CD4-positive, alpha-beta T cell treated with Interleukin-17A for 1 hour (primary cell): ENCODE data around the gene TRMT1L.
"Not testable (repeated sequence)": the region's sequence is repeated elsewhere in the genome, so short reads cannot be mapped to it uniquely, and the experiment has no call there.

Experiments used
- DNase-seq: peaks from one replicate; pipeline ENCODE4 v3.0.0-alpha.2; 2020

Gene TRMT1L, protein sequence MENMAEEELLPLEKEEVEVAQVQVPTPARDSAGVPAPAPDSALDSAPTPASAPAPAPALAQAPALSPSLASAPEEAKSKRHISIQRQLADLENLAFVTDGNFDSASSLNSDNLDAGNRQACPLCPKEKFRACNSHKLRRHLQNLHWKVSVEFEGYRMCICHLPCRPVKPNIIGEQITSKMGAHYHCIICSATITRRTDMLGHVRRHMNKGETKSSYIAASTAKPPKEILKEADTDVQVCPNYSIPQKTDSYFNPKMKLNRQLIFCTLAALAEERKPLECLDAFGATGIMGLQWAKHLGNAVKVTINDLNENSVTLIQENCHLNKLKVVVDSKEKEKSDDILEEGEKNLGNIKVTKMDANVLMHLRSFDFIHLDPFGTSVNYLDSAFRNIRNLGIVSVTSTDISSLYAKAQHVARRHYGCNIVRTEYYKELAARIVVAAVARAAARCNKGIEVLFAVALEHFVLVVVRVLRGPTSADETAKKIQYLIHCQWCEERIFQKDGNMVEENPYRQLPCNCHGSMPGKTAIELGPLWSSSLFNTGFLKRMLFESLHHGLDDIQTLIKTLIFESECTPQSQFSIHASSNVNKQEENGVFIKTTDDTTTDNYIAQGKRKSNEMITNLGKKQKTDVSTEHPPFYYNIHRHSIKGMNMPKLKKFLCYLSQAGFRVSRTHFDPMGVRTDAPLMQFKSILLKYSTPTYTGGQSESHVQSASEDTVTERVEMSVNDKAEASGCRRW

DNA sequence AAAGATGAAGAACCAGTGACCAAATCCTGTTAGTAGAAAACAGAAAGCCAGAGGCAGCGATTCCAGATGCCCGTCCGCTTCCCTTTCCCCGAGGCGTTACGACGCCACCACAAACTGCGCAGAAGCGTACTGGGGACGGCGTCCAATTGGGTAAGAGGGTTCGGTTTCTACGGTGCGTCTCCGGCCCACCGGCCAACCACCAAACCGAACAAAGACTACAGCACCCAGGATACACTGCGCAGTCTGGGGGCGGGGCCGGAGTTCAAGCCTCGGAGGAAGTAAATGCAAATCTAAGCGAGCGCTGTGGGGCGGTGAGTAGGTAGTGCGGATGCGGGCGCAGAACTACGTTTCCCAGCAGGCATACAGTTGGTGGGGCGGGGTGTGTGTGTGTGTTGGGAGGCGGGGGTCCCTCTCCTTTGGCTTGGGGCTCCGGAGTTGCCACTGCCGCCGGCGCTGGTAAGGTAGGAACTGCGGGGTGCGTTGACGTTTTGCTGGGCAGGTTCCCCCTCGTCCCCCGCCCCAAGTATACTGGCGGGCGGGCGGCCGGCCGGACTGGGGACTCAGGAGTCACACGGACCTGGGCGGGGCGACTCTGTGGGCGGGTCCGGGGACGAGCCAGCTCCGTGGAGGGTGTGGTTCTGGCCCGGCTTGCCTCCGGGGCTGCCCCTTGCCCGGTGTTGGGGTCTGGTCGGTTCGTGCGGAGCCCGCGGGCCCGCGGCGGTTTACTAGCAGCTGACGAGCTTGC, at the start of gene TRMT1L, which contains the start of gene SWT1:
Gene TRMT1L, minus strand, starts transcription at position 100 of the 745 bp plus-strand sequence. CDS start 241 bp downstream, outside the sequence.
Gene SWT1, plus strand, starts transcription at position 314 of the 745 bp plus-strand sequence. CDS start 3,675 bp downstream, outside the sequence.
- DNase-seq: peak; percentile 99

DNA sequence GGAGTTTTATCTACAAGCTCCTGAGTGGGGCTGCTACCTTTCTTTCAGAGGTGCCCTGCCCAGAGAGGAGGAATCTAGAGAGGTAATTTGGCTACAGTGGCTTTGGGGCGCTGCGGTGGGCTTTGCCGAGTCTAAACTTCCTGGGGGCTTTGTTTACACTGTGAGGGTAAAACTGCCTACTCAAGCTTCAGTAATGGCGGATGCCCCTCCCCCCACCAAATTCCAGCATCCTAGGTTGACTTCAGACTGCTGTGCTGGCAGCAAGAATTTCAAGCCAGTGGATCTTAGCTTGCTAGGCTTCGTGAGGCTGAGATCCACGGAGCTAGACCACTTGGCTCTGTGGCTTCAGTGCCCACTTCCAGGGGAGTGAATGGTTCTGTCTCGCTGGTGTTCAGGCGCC, 44.1 kb upstream of the TRMT1L start:
- DNase-seq: no peak

DNA sequence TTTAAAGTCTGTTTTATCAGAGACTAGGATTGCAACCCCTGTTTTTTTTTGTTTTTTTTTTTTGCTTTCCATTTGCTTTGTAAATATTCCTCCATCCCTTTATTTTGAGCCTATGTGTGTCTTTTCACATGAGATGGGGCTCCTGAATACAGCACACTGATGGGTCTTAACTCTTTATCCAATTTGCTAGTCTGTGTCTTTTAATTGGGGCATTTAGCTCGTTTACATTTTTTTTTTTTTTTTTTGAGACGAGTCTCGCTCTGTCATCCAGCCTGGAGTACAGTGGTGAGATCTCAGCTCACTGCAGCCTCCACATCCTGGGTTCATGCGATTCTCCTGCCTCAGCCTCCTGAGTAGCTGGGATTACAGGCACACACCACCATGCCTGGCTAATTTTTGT, 42.0 kb upstream of the TRMT1L start:
- not testable (repeated sequence) for DNase-seq

DNA sequence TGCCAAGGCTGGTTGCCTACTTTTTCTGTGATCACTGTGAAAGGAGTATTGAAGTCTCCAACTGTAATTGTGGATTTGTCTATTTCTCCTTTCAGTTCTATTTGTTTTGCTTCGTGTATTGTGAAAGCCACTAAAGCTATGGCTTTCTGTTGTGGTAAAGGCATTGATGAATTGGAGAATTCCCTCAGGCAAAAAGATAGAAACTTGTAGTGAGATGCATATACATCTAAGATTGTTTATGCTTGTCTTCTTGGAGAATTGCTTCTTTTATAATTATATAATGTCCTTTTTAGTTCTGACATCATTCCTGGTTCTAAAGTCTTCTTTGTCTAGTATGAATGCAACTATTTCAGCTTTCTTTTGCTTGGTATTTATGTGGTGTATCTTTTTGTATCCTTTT, 37.0 kb upstream of the TRMT1L start:
- no peak for DNase-seq

DNA sequence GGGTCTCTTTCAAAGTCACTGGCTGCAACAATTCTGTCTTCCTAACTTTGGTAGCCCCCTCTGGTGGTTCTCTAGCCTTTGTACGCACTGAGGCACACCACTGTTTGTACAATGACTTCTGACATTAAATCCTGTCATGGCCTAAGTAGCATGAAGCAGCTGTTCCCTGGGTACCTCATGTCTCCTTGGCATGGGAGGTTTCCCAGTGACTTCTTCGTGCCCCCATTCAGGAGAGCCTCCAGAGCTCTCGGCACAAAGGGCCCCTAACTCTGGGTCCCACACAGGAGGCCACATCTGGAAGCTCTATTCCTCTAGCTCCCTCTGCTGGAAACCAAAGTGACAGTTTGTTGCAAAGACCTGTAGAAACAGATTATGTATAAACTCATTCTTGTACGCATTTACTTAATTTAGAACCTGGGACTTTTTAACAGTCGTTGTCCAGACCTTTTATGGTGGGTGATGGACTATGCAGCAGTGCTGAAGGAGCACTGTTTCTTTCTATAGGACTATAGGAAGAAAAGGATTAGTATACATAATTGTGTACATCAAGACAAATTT, 13.6 kb upstream of the TRMT1L start:
- peak; percentile 68 for DNase-seq

DNA sequence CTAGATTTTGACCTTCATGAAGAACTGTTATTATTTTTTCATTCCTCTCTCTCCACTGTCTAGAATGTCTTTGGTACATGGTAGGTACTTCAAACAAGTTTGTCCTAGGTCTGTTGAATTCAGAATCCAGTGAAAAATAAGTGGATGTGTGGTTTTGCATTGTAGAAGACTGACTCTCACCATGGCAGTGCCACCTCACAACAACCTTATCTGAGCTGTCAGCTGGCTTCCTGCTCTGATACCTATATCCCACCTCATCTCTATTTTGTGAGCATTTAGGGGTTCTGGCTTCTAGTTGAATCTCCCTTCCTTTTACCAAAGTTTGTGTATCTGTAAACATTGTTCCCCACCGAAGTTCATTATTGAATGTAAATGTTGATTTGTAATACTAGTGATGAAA, 9.4 kb upstream of the TRMT1L start:
- no peak for DNase-seq

DNA sequence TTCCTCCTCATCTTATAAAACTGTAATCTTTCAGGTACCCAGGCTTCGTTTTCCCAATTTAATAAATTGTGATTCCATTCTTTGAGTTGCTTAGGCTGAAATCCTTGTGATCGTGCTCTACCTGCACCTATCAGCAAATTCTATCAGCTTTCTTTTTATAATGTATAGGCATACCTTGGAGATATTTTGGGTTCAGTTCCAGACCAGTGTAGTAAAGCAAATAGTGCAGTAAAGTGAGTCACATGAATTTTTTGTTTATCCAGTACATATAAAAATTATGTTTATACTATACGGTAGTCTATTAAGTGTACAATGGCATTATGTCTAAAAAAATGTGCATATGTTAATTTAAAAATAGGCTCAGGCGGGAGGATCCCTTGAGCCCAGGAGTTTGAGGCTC, 5.7 kb upstream of the TRMT1L start:
- no peak for DNase-seq

DNA sequence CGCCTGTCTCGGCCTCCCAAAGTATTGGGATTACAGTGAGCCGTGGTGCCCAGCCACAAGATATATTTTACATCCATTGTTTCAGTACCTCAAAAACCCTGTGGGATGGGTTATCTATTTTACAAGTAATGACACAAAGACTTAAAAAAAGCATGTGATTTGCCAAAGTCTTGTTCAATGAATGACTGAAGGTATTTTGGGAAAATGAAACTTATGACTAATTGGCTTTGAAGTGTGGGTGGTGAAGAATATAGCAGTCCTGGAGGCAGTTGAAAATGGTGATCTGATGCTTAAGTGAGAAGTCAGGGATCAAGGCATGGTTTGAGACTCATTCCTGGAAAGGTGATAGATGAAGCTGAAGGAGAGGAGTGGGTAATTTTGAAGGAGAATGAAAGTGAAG, 3.2 kb upstream of the TRMT1L start:
- no peak for DNase-seq

DNA sequence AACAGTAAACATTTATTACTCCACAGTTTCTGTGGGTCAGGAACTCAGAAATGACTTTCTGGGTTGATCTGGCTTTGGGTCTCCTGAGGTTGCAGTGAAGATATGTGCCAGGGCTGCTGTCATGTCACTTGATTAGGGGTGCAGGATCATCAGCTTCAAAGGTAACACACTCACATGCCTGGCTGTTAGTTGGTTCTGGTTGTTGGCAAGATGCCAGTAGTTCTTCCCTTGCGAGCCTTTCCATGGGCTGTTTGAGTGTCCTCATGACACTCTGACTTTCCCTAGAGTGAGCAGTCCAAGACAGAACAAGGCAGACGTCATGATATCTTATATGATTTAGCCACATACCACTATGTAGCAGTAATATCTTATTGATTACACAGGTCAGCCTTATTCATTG, 2.0 kb upstream of the TRMT1L start:
- no peak for DNase-seq

DNA sequence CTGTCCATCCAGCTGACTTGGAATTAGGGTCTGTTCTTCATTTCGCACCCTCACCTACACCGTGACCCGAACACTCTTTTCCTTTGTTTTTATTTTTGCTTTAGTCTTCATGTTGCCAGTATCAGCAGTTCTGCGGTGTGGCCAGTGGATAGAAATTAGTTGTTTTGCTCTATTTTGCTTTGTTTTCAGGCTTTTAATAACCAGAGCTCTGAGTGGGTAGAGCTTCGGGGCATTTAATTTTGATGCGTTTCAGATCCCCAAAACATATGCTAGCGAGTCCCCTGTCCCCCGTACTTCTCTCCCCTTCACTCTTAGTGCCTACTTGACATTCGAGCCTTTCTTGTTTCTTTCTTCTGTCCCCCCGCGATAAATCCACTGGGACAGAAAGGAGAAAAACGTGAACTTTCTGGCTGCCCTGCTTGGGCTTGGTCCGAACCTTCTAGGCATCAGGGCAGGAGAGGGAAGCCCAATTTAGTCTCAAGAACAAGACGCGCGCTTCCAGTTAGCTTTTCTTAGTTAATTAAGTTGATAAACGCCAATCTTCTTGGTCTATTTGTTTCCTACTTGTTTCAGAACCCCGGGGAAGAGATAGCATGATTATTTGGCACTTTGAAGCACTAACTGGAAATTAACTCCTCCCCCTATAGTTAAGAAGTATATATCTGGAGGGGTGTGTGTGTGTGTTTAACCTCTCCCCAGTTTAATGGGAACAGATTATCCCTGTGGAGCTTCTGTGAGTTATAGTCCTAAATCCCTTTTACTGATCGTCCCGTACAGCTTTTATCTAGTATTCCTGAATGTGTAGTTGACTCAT, 1.1 kb upstream of the TRMT1L start:
- DNase-seq: peak; percentile 19

DNA sequence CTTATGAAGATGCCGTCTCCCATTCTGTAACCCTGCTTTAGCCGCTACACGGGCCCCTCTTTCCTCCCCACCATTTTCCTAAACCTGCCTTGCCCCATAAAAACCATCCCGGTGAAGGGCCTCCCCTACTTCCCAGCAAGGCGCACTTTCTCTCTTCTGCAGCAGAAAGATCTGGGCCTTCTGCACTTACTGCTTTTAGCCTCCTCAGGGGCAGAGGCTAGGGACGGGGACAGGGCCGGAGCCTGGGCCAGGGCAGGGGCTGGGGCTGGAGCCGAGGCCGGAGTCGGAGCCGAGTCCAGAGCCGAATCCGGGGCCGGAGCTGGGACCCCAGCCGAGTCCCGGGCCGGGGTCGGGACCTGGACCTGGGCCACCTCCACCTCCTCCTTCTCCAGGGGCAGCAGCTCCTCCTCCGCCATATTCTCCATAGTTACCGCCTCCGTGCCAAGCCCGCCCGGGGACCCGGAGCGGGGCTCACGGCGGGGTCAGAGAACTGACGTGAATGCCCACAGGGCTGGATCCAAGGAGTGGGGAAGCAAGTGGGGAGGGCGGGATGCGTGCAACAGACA, 382 bp downstream of the TRMT1L start:
- peak; percentile 49 for DNase-seq

DNA sequence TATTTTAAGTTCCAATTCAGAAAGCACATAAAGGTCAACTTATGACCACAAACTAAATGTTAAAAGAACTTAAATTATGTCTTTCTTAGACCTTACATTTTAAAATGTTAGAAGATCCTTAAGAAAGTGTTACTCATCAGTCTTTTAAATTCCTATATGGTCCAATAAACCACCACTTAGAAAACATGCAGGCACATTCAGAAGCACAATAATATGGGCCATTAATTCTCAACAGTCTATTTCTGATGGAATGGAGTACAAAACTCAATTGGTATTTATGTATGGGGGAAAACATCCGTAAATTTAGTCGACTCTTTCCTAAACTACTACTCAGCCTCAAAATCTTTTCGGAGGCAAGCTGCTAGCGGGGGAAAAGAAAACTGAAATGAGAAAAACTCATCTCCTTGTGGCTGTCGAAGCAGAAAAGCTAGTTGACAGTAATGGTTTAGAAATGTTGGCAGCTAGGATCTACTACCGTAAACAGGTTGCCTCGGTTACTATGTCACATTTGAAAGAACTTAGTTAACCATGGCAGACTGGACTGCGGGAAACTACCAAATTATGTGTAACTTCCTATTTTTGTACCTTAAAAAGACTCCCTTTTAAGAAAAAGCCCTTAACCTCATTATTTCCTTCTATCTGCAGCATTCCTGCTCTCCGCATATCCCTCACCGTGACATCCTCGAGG, 1.0 kb downstream of the TRMT1L start:
- peak; percentile 57 for DNase-seq

DNA sequence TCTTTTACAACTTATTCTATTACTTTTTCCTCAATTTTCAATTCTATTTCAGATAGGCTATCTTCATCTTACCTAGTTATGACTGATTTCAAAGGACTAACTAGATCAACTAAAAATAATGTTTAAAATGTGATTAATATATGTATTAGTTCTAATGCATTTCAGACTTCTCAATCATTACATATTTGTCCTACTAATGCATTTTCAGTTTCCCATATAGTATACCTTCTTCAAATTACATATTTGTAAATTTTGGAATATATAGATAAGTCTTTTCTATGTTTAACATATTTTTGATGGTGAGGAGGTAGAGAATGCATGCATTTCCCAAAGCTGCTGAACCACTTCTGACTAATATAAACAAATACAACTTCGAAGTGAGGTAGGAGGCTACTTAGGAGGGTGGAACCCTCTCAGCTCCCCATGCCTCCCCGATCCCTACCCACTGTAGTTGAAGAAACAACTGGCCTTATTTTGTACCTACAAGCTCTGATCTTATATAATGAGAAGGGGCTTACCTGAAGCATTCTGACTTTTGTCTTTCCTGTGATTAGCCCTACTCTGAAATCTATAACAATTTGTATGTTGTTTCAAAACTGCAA, 1.7 kb downstream of the TRMT1L start:
- DNase-seq: no peak

DNA sequence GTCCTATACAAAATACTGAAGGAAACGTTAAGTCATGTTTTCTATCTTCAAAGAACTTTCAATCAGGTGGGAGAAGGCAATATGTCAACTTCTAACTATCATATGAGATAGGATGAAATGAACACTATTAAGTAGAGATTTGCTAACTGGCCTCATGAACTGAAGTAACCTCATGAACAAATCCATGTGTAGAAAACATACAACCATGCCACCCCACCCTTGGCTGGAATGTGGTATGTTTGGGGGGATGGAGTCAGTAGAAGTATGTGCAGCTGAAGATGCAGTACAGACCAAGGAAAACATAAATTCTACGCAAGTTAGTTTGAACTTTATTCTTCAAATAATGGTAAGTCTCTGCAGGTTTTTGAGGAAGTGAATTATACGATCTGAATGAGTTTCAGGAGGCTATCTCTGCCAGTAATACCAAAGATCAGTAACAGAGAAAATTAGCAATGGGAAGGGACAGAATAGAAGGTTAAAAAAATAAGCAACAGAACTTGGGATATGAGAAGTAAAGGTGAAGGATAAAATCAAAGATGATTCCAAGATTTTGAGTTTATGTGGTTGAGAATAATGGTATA, 4.5 kb downstream of the TRMT1L start:
- DNase-seq: no peak

DNA sequence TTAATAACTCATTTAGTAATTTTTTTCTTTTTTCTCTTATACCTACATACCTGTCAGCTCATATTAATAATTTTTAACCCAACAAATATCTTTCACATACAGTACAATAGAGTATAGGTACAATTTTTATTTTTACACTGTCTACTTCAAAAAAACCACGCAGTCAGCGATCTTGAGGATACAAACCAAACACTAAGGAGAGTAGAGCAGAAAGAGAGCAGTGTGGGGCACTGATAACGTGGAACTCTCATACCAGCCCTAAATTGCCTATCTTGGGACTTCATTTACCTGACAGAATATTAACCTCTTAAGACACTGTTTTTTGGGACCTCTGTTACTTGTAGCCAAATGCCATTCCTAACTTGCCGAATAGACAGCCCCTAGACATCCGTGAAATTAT, 5.5 kb downstream of the TRMT1L start:
- DNase-seq: no peak

DNA sequence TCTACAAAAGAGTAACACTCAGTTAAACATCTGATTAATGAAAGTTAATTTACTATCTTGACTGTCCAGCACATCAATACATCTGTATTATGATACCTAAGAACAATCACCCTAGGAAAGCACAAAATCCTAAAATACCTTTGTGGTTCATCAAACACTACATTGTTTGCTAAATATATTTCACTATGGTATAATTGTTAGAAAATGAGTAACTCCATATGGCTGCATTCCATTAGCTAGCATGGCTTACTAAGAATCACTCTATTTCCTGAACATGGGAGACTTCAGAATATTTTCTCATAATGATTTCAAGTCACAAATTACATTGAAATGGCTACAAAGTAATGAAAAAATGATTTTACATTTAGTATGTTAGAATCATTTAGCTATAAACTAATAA, 12.5 kb downstream of the TRMT1L start:
- no peak for DNase-seq

DNA sequence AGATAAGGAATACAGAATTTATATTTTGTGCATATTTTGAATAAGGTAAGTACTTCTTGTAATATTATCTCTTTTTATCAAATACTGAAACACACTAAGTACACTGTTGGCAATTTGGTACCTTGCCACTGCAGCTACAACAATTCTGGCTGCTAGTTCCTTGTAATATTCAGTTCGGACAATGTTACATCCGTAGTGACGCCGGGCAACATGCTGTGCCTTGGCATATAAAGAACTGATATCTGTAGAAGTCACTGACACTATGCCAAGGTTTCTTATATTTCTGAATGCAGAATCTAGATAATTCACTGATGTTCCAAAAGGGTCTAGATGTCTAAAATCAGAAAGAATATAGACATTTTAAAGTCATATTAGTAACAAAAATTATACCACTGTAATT, 17.5 kb downstream of the TRMT1L start:
- DNase-seq: no peak

DNA sequence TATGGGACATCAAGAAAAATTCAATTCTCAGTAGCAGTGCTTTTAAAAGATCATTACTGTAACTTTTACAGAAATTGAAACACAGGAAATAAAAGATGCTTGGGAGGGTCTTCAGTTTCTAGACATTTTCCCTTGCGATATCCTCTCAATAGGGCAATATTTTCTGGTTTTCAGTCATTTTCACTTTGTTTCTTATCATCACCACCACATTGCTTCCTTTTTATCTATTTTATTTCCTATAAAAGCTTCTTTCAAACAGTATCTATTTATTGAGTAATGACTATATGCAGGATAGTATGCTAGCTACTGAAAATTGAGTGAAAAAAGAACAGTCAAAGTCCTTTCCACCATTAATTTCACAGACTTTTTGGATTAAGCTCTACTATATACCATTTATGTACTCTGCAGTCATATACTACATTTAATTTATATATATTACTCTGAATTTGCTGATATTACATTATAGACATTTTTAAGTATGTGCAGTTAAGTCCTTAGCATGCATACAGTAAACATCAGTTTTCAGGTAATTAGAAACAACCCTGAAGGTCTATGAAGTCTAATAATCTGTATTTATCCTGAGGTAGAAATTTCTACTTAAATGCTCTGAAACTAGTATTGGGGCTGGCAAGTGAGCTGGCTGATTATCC, 18.7 kb downstream of the TRMT1L start:
- DNase-seq: no peak

DNA sequence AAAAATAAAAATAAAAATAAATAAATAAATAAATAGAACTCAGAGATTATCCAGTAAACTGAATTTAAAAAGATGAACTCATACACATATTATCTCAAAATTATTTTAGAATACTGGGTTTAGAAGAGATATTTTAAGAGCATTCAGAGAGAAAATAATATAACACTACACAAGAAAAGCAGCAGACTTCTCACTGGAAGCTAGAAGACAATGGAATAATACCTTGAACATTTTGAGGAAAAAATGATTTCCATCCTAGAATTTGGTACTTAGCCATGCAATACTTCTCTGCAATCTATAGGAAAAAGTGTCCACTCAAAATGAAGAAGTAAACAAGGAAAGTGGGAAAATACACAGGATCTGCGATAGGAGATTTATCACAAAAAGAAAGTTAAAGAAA, 24.2 kb downstream of the TRMT1L start:
- DNase-seq: no peak

DNA sequence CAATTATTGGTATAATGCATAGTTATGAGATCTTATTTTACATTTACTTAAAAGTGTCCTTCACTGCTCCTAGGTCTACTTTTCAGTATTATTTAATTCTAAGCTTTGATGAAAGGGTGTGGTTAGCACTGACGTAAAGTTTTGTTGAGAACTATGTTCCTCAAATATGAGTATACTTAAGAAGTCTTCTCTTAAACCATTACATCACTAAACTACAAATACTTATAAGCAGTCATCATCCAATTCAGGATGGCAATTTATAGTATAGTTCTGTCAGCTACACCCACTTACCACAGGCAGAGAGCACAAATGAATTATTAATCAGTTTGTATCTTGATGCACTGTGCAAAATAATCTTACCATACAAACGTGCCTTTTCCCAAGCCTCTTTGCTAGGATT, 27.0 kb downstream of the TRMT1L start:
- DNase-seq: no peak
